Colon (tissue), 2 donors: ENCODE data around the gene TRIM44.

Source experiments
- FAIRE-seq: peaks from 2 replicates; lab custom pipeline; 2012; peaks lifted over from hg19 to GRCh38; lab: Jason Lieb, UNC
- donor health status: control.
- donor health status: control.

TRIM44 gene

GRCh38 chr11:35792148-35792845, 129.7 kb downstream of the TRIM44 start:
- no peak for FAIRE-seq

- no peak for FAIRE-seq
These were observed 130.2 kb downstream of the TRIM44 start for GRCh38 chr11:35792846-35793192.

GRCh38 chr11:35794333-35794732, 131.8 kb downstream of the TRIM44 start:
- no peak for FAIRE-seq

- FAIRE-seq: no peak
These were observed 132.3 kb downstream of the TRIM44 start for GRCh38 chr11:35794850-35795249.

GRCh38 chr11:35796562-35796961, 134.0 kb downstream of the TRIM44 start:
- FAIRE-seq: no peak

GRCh38 chr11:35798423-35798822, 135.8 kb downstream of the TRIM44 start:
- no peak for FAIRE-seq

GRCh38 chr11:35798983-35799382, 136.4 kb downstream of the TRIM44 start:
- FAIRE-seq: no peak

GRCh38 chr11:35799655-35800054, 137.1 kb downstream of the TRIM44 start:
- no peak for FAIRE-seq

GRCh38 chr11:35800970-35801953, 138.7 kb downstream of the TRIM44 start:
- FAIRE-seq: no peak

GRCh38 chr11:35802221-35802620, 139.6 kb downstream of the TRIM44 start:
- FAIRE-seq: no peak

GRCh38 chr11:35802672-35803071, 140.1 kb downstream of the TRIM44 start:
- FAIRE-seq: no peak

GRCh38 chr11:35803115-35803514, 140.5 kb downstream of the TRIM44 start:
- FAIRE-seq: no peak

GRCh38 chr11:35804451-35805040, 142.0 kb downstream of the TRIM44 start:
- FAIRE-seq: no peak

GRCh38 chr11:35809561-35809960, 147.0 kb downstream of the TRIM44 start:
- FAIRE-seq: no peak

GRCh38 chr11:35810045-35810645, 147.6 kb downstream of the TRIM44 start:
- FAIRE-seq: no peak

- no peak for FAIRE-seq
These were observed 149.2 kb downstream of the TRIM44 start for GRCh38 chr11:35811783-35812182.

- FAIRE-seq: no peak
These were observed 150.3 kb downstream of the TRIM44 start for GRCh38 chr11:35812828-35813227.

GRCh38 chr11:35814081-35814695, 151.6 kb downstream of the TRIM44 start:
- no peak for FAIRE-seq

GRCh38 chr11:35814720-35815305, 152.2 kb downstream of the TRIM44 start:
- no peak for FAIRE-seq

GRCh38 chr11:35815556-35816315, 153.2 kb downstream of the TRIM44 start:
- FAIRE-seq: no peak

GRCh38 chr11:35820614-35821013, 158.0 kb downstream of the TRIM44 start:
- FAIRE-seq: no peak
